Fibroblast of villous mesenchyme (primary cell): ENCODE measurements around the gene MAP1LC3B. TPM values are rescaled to one million over a fixed set of nuclear protein-coding genes. Genes with fewer than 3 reads are reported as not detected.

Source experiments
- DNase-seq: peaks from one replicate; pipeline ENCODE4 v3.0.0-alpha.2; 2010; ENCODE audit warnings: low read depth
- H3K4me3 ChIP-seq: 2 replicates; pipeline ENCODE4 v1.5.1; 2011; ENCODE audit warnings: low read depth, mild to moderate bottlenecking, low read length
- total RNA-seq: library from RNA; depleted of rRNA; stranded (reverse); fragments of >200 nt; gene quantifications from 2 replicates; pipeline ENCODE4 v1.2.3, GENCODE V29; 2012
- TF ChIP-seq, protein P1 (sequence below): IDR thresholded peaks from 2 replicates; pipeline ENCODE4 v1.5.1; 2012; ENCODE audit warnings: low read depth, mild to moderate bottlenecking, low read length; ENCODE audit not compliant: insufficient read depth

Gene MAP1LC3B
- total RNA-seq, 1 donor, result 36.3 TPM

DNA sequence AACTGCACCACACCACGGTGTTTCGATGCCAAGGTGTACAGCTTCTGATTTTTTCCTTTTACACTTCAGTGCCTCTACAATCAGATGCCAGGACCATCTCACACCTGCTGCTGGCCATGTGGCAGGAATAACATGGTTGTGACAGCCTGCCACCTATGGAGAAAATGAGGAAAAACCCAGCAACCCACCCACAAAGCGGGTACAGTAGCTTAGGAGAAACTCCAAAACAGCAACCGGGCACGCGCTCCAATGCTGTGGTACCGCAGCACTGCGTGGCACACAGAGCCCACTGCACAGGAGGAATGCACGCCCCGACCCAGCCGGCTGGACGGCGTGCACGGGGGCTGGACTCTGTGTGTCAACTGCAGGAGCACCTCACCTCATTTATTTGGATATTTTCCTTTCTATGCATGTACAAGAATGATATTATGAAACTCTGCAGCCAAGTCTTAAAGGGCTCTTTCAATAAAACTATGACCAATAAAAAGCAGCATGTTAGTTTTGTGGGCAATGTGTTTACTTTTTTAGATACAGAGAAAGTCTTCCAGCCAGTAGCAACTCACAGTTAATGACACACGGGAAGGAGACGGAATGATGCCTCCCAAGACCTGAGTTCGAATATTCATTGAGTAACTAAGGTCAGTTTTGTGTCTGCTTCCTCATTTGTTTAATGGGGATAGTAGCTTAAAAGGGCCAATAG, 45.9 kb downstream of the MAP1LC3B start:
- H3K4me3 ChIP-seq, result no peak overlapping the region
- DNase-seq, result peak; percentile 89
- TF ChIP-seq, protein P1, sequence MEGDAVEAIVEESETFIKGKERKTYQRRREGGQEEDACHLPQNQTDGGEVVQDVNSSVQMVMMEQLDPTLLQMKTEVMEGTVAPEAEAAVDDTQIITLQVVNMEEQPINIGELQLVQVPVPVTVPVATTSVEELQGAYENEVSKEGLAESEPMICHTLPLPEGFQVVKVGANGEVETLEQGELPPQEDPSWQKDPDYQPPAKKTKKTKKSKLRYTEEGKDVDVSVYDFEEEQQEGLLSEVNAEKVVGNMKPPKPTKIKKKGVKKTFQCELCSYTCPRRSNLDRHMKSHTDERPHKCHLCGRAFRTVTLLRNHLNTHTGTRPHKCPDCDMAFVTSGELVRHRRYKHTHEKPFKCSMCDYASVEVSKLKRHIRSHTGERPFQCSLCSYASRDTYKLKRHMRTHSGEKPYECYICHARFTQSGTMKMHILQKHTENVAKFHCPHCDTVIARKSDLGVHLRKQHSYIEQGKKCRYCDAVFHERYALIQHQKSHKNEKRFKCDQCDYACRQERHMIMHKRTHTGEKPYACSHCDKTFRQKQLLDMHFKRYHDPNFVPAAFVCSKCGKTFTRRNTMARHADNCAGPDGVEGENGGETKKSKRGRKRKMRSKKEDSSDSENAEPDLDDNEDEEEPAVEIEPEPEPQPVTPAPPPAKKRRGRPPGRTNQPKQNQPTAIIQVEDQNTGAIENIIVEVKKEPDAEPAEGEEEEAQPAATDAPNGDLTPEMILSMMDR, result no peak

DNA sequence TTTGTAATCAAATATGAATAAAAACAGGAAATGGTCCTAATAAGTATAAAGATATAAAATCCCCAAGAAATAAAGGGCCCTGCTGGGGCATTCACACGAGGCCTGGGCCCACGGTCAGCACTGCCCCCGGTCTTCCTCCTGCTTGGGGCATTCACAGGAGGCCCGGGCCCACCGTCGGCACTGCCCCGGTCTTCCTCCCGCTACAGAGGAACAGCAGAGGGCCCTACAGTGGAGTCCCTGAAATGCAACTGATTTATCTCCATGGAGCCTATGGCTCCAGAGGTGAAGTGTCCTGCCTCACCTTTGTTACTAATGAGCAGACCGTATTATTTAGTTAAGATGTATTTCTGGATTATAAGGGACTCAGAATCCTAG, 46.5 kb downstream of the MAP1LC3B start:
- TF ChIP-seq, protein P1, result no peak
- H3K4me3 ChIP-seq, result no peak overlapping the region
- no peak for DNase-seq

DNA sequence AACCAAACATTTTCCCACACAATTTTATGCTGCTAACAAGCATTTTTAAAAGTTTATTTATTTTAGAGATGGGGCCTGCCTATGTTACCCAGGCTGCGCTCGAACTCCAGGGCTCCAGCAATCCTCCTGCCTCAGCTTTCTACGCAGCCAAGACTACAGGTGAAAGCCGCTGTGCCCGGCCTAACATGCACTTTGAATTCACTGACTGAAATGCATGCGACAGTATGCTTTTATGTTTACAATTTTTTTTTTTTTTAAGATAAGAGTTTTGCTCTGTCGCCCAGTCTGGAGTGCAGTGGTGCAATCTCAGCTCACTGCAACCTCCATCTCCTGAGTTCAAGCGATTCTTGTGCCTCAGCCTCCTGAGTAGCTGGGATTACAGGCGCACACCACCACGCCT, 47.8 kb downstream of the MAP1LC3B start:
- TF ChIP-seq, protein P1, result no peak
- no peak for DNase-seq
- H3K4me3 ChIP-seq, result no peak overlapping the region

DNA sequence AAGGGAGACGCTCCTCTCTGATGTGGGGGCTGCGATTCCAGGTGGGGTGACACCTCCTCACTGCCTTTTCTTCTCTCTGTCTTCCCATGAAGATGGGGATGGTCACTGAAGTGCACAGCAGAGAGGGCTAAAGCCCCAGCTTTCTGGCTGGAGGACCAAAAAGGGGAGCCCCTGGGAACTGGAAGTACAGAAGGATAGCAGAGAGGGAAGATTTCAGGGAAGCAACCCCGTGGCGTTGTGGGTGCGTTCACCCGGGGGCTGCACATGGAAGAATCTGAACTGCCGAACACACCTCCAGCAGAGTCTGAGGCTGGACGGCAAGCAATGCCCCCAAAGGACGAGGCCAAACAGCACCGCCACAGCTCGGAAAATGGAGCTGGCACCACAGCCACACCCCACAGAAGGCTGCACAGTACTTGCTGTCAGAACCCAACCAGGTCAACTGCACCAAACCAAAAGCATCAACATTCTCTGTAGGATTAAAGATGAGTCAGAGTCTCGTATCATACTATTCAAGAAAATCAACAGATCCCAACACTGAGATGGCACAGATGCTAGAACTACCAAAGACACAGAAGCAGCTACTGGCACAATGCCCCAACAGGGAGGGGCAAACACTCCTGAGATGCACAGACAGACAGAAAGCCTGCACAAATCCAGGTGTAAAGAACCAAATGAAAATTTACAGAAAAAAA, 49.9 kb downstream of the MAP1LC3B start:
- TF ChIP-seq, protein P1, result no peak
- no peak overlapping the region for H3K4me3 ChIP-seq
- DNase-seq, result peak; percentile 52

DNA sequence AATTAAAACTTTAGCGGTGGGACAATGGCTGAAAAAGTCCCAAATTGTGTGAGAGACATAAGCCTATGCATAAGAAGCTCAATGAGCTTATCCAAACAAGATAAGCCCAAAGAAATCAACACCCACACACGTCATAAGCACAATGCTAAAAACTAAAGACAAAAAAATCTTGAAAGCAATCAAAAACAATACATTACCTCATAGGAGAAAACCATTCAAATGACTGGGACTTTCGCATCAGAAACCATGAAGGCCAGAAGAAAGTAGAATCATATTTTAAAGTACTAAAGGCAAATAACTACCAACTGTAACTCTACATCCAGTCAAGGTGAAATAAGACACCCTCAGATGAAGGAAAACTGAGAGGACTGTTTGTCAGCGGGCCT, 50.4 kb downstream of the MAP1LC3B start:
- DNase-seq, result no peak
- TF ChIP-seq, protein P1, result no peak
- no peak overlapping the region for H3K4me3 ChIP-seq

DNA sequence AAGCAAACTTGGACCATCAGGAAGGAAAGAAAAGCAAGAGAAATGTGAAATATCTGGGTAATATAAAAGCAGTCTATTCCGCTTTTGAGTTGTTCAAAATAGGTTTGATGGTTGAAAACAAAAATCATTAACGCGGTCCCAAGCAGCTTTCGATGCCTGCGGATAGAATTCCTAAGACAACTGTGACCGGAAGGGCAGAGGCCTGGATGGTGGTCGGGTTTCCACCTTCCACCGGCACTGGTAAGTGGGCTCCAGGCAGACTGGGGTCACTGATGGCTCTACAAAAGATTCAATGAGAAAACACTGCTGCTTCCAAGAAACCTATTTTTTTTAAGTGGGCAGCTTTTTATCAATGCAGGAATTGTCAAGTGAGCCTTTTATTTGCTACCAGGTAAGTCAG, 50.9 kb downstream of the MAP1LC3B start:
- TF ChIP-seq, protein P1, result no peak
- no peak for DNase-seq
- no peak overlapping the region for H3K4me3 ChIP-seq

DNA sequence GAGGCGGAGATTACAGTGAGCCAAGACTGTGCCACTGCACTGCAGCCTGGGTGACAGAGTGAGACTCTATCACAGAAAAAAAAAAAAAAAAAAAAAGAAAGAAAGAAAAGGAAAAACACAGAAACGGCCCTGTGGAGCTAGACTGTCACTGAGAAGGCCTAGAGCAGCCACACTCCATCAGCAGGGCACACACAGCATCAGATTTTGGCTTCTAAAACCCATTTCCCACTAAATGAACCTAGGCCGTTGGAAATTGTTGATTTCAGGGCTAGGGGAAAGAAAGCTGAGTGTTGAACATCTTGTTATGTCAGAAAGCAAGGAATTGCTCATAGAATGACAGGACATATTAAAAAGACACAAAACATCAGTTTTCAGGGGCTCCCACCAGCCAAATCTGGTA, 51.8 kb downstream of the MAP1LC3B start:
- no peak overlapping the region for H3K4me3 ChIP-seq
- TF ChIP-seq, protein P1, result no peak
- DNase-seq, result no peak
